ENCODE measurements around the gene SPATA6.
"Not testable (repeated sequence)": the region's sequence is repeated elsewhere in the genome, so short reads cannot be mapped to it uniquely, and the experiment has no call there.

SPATA6 gene

GRCh38 chr1:48439380-48439779, 32.6 kb downstream of the SPATA6 start:
- no peak for DNase-seq (ENCODE audit: low read depth in 1 of 2, low spot score in 1 of 2)
- no peak for TF ChIP-seq JUND (IDR thresholded peaks at IDR 0.05; ENCODE audit: low read depth)
- in situ Hi-C loops (cut with HindIII; ENCODE audit: low pct_unique_long_range_greater_than_20kb, low sequenced_read_pairs), result no loop called here

- in situ Hi-C loops (cut with HindIII; ENCODE audit: low pct_unique_long_range_greater_than_20kb, low sequenced_read_pairs); DNase-seq (ENCODE audit: low read depth in 1 of 2, low spot score in 1 of 2): not testable (repeated sequence)
Measured at GRCh38 chr1:48437379-48437778, 34.6 kb downstream of the SPATA6 start.

GRCh38 chr1:48435312-48436002, 36.5 kb downstream of the SPATA6 start:
- DNase-seq (ENCODE audit: low read depth in 1 of 2, low spot score in 1 of 2); in situ Hi-C loops (cut with HindIII; ENCODE audit: low pct_unique_long_range_greater_than_20kb, low sequenced_read_pairs): not testable (repeated sequence)

GRCh38 chr1:48430832-48431231, 41.2 kb downstream of the SPATA6 start:
- TF ChIP-seq JUND (IDR thresholded peaks at IDR 0.05; ENCODE audit: low read depth), result no peak
- in situ Hi-C loops (cut with HindIII; ENCODE audit: low pct_unique_long_range_greater_than_20kb, low sequenced_read_pairs), result no loop called here
- no peak for DNase-seq (ENCODE audit: low read depth in 1 of 2, low spot score in 1 of 2)

GRCh38 chr1:48422009-48422408, 50.0 kb downstream of the SPATA6 start:
- no peak for TF ChIP-seq JUND (IDR thresholded peaks at IDR 0.05; ENCODE audit: low read depth)
- in situ Hi-C loops (cut with HindIII; ENCODE audit: low pct_unique_long_range_greater_than_20kb, low sequenced_read_pairs), result no loop called here
- DNase-seq (ENCODE audit: low read depth in 1 of 2, low spot score in 1 of 2), result no peak

- in situ Hi-C loops (cut with HindIII; ENCODE audit: low pct_unique_long_range_greater_than_20kb, low sequenced_read_pairs), result no loop called here
- no peak for TF ChIP-seq JUND (IDR thresholded peaks at IDR 0.05; ENCODE audit: low read depth)
- DNase-seq (ENCODE audit: low read depth in 1 of 2, low spot score in 1 of 2), result no peak
Measured at GRCh38 chr1:48418742-48419141, 53.3 kb downstream of the SPATA6 start.

GRCh38 chr1:48415050-48415449, 57.0 kb downstream of the SPATA6 start:
- DNase-seq (ENCODE audit: low read depth in 1 of 2, low spot score in 1 of 2), result no peak
- in situ Hi-C loops (cut with HindIII; ENCODE audit: low pct_unique_long_range_greater_than_20kb, low sequenced_read_pairs), result no loop called here
- no peak for TF ChIP-seq JUND (IDR thresholded peaks at IDR 0.05; ENCODE audit: low read depth)

GRCh38 chr1:48414264-48414663, 57.7 kb downstream of the SPATA6 start:
- DNase-seq (ENCODE audit: low read depth in 1 of 2, low spot score in 1 of 2), result no peak
- in situ Hi-C loops (cut with HindIII; ENCODE audit: low pct_unique_long_range_greater_than_20kb, low sequenced_read_pairs), result no loop called here
- no peak for TF ChIP-seq JUND (IDR thresholded peaks at IDR 0.05; ENCODE audit: low read depth)

GRCh38 chr1:48405940-48406339, 66.1 kb downstream of the SPATA6 start:
- in situ Hi-C loops (cut with HindIII; ENCODE audit: low pct_unique_long_range_greater_than_20kb, low sequenced_read_pairs), result no loop called here
- no peak for TF ChIP-seq JUND (IDR thresholded peaks at IDR 0.05; ENCODE audit: low read depth)
- DNase-seq (ENCODE audit: low read depth in 1 of 2, low spot score in 1 of 2), result no peak

- in situ Hi-C loops (cut with HindIII; ENCODE audit: low pct_unique_long_range_greater_than_20kb, low sequenced_read_pairs), result no loop called here
- no peak for DNase-seq (ENCODE audit: low read depth in 1 of 2, low spot score in 1 of 2)
- no peak for TF ChIP-seq JUND (IDR thresholded peaks at IDR 0.05; ENCODE audit: low read depth)
Measured at GRCh38 chr1:48405400-48405799, 66.6 kb downstream of the SPATA6 start.

- no peak for TF ChIP-seq JUND (IDR thresholded peaks at IDR 0.05; ENCODE audit: low read depth)
- DNase-seq (ENCODE audit: low read depth in 1 of 2, low spot score in 1 of 2), result no peak
- in situ Hi-C loops (cut with HindIII; ENCODE audit: low pct_unique_long_range_greater_than_20kb, low sequenced_read_pairs), result no loop called here
Measured at GRCh38 chr1:48402599-48402998, 69.4 kb downstream of the SPATA6 start.

GRCh38 chr1:48396208-48396607, 75.8 kb downstream of the SPATA6 start:
- TF ChIP-seq JUND (IDR thresholded peaks at IDR 0.05; ENCODE audit: low read depth), result no peak
- in situ Hi-C loops (cut with HindIII; ENCODE audit: low pct_unique_long_range_greater_than_20kb, low sequenced_read_pairs), result no loop called here
- DNase-seq (ENCODE audit: low read depth in 1 of 2, low spot score in 1 of 2), result no peak

GRCh38 chr1:48391926-48392325, 80.1 kb downstream of the SPATA6 start:
- no peak for DNase-seq (ENCODE audit: low read depth in 1 of 2, low spot score in 1 of 2)

GRCh38 chr1:48387409-48387808, 84.6 kb downstream of the SPATA6 start:
- TF ChIP-seq JUND (IDR thresholded peaks at IDR 0.05; ENCODE audit: low read depth), result no peak
- in situ Hi-C loops (cut with HindIII; ENCODE audit: low pct_unique_long_range_greater_than_20kb, low sequenced_read_pairs), result no loop called here

More at GRCh38 chr1:48391926-48392325, 80.1 kb downstream of the SPATA6 start:
- in situ Hi-C loops (cut with HindIII; ENCODE audit: low pct_unique_long_range_greater_than_20kb, low sequenced_read_pairs), result no loop called here
- TF ChIP-seq JUND (IDR thresholded peaks at IDR 0.05; ENCODE audit: low read depth), result no peak

More at GRCh38 chr1:48387409-48387808, 84.6 kb downstream of the SPATA6 start:
- DNase-seq (ENCODE audit: low read depth in 1 of 2, low spot score in 1 of 2), result no peak

Measured in T47D (cell line).